ENCODE data around the gene LGR6. TPM values are rescaled to one million over a fixed set of nuclear protein-coding genes. Genes with fewer than 3 reads are reported as not detected.

The LGR6 gene
- total RNA-seq, 8 experiments from 2014 or later = 0.13 to 1.0 (median 0.35) TPM

- ATAC-seq (replicated peaks in 6 of 8) = peak in 7 of 8 experiments; percentile 28 to 66 (median 40)
- H3K27ac ChIP-seq = no peak overlapping the region
- peaks cover 4 to 15% of the 10 kb centered on the region in 2 donors for H3K4me1 ChIP-seq (replicated peaks in 1 of 2)
- 20 to 100% (median 87%) methylated on average over 1 to 7 of the region's 7 CpGs; no CpG with 5 or more reads in 4 of the 10 experiments for WGBS, 10 experiments
- in situ Hi-C loops (cut with MboI; ENCODE audit: low pct_unique_long_range_greater_than_20kb in 2 of 9, low sequenced_read_pairs in 9 of 9, unreplicated experiment in 9 of 9) = no loop called here
- no peak overlapping the region for H3K4me3 ChIP-seq
These were observed 33.6 kb downstream of the LGR6 start for GRCh38 chr1:202227053-202227672.

GRCh38 chr1:202227997-202228401 is 34.4 kb downstream of the LGR6 start:
- no peak overlapping the region for H3K27ac ChIP-seq
- no peak overlapping the region for H3K4me3 ChIP-seq
- in situ Hi-C loops (cut with MboI; ENCODE audit: low pct_unique_long_range_greater_than_20kb in 2 of 9, low sequenced_read_pairs in 9 of 9, unreplicated experiment in 9 of 9) = no loop called here
- WGBS, 10 experiments = 0 to 100% (median 80%) methylated on average over 1 to 2 of the region's 2 CpGs
- ATAC-seq (replicated peaks in 6 of 8) = no peak
- H3K4me1 ChIP-seq (replicated peaks in 1 of 2) = peaks cover 3 to 7% of the 10 kb centered on the region in 2 donors

GRCh38 chr1:202228484-202229122 is 35.0 kb downstream of the LGR6 start:
- H3K4me1 ChIP-seq (replicated peaks in 1 of 2) = peaks cover 3 to 7% of the 10 kb centered on the region in 2 donors
- H3K4me3 ChIP-seq = no peak overlapping the region
- in situ Hi-C loops (cut with MboI; ENCODE audit: low pct_unique_long_range_greater_than_20kb in 2 of 9, low sequenced_read_pairs in 9 of 9, unreplicated experiment in 9 of 9) = no loop called here
- H3K27ac ChIP-seq = no peak overlapping the region
- WGBS, 10 experiments = 84 to 100% (median 93%) methylated on average over 2 to 6 of the region's 7 CpGs; no CpG with 5 or more reads in 3 of the 10 experiments
- ATAC-seq (replicated peaks in 6 of 8) = no peak

- WGBS, 10 experiments = 20 to 100% (median 46%) methylated on average over 1 to 3 of the region's 5 CpGs; no CpG with 5 or more reads in 4 of the 10 experiments
- Histone ChIP-seq H3K4me1 (replicated peaks in 1 of 2) (peaks cover 3 to 7% of the 10 kb centered on the region in 2 donors), H3K27ac (no peak overlapping the region), H3K4me3 (no peak overlapping the region)
- peak in 5 of 8 experiments; percentile 31 to 41 (median 33) for ATAC-seq (replicated peaks in 6 of 8)
- in situ Hi-C loops (cut with MboI; ENCODE audit: low pct_unique_long_range_greater_than_20kb in 2 of 9, low sequenced_read_pairs in 9 of 9, unreplicated experiment in 9 of 9) = no loop called here
These were observed 35.8 kb downstream of the LGR6 start for GRCh38 chr1:202229376-202229775.

GRCh38 chr1:202230061-202230938 is 36.7 kb downstream of the LGR6 start:
- in situ Hi-C loops (cut with MboI; ENCODE audit: low pct_unique_long_range_greater_than_20kb in 2 of 9, low sequenced_read_pairs in 9 of 9, unreplicated experiment in 9 of 9) = no loop called here
- Histone ChIP-seq H3K4me3 (no peak overlapping the region), H3K4me1 (replicated peaks in 1 of 2) (peaks cover 3 to 7% of the 10 kb centered on the region in 2 donors), H3K27ac (no peak overlapping the region)
- ATAC-seq (replicated peaks in 6 of 8) = no peak
- WGBS, 10 experiments = 72 to 100% (median 85%) methylated on average over 1 to 8 of the region's 10 CpGs; no CpG with 5 or more reads in 5 of the 10 experiments

- Histone ChIP-seq H3K4me1 (replicated peaks in 1 of 2) (peaks cover 9 to 15% of the 10 kb centered on the region in 2 donors), H3K27ac (no peak overlapping the region), H3K4me3 (no peak overlapping the region)
- 20 to 92% (median 72%) methylated on average over 1 to 7 of the region's 8 CpGs; no CpG with 5 or more reads in 3 of the 10 experiments for WGBS, 10 experiments
- in situ Hi-C loops (cut with MboI; ENCODE audit: low pct_unique_long_range_greater_than_20kb in 2 of 9, low sequenced_read_pairs in 9 of 9, unreplicated experiment in 9 of 9) = no loop called here
- ATAC-seq (replicated peaks in 6 of 8) = peak in 2 of 8 experiments; percentile 3 to 5
These were observed 37.5 kb downstream of the LGR6 start for GRCh38 chr1:202230939-202231645.

- ATAC-seq (replicated peaks in 6 of 8) = no peak
- in situ Hi-C loops (cut with MboI; ENCODE audit: low pct_unique_long_range_greater_than_20kb in 2 of 9, low sequenced_read_pairs in 9 of 9, unreplicated experiment in 9 of 9) = no loop called here
- Histone ChIP-seq H3K4me1 (replicated peaks in 1 of 2) (peaks cover 9 to 28% of the 10 kb centered on the region in 2 donors), H3K4me3 (no peak overlapping the region), H3K27ac (no peak overlapping the region)
- WGBS, 10 experiments = 0 to 100% (median 59%) methylated on average over 1 to 4 of the region's 4 CpGs; no CpG with 5 or more reads in 3 of the 10 experiments
These were observed 39.6 kb downstream of the LGR6 start for GRCh38 chr1:202233171-202233570.

GRCh38 chr1:202233804-202234203 is 40.2 kb downstream of the LGR6 start:
- Histone ChIP-seq H3K4me1 (replicated peaks in 1 of 2) (peaks cover 9 to 28% of the 10 kb centered on the region in 2 donors), H3K4me3 (no peak overlapping the region), H3K27ac (no peak overlapping the region)
- in situ Hi-C loops (cut with MboI; ENCODE audit: low pct_unique_long_range_greater_than_20kb in 2 of 9, low sequenced_read_pairs in 9 of 9, unreplicated experiment in 9 of 9) = no loop called here
- WGBS, 10 experiments = 57 to 100% (median 94%) methylated on average over 2 of the region's 2 CpGs; no CpG with 5 or more reads in 4 of the 10 experiments
- ATAC-seq (replicated peaks in 6 of 8) = peak in 3 of 8 experiments; percentile 3 to 5 (median 5)

GRCh38 chr1:202234331-202235002 is 40.9 kb downstream of the LGR6 start:
- no peak overlapping the region for H3K27ac ChIP-seq
- WGBS, 10 experiments = 72 to 91% (median 80%) methylated on average over 1 to 3 of the region's 3 CpGs; no CpG with 5 or more reads in 5 of the 10 experiments
- in situ Hi-C loops (cut with MboI; ENCODE audit: low pct_unique_long_range_greater_than_20kb in 2 of 9, low sequenced_read_pairs in 9 of 9, unreplicated experiment in 9 of 9) = no loop called here
- ATAC-seq (replicated peaks in 6 of 8) = peak in 4 of 8 experiments; percentile 9 to 40 (median 32)
- H3K4me1 ChIP-seq (replicated peaks in 1 of 2) = peaks cover 6 to 24% of the 10 kb centered on the region in 2 donors
- H3K4me3 ChIP-seq = no peak overlapping the region

GRCh38 chr1:202235003-202235660 is 41.5 kb downstream of the LGR6 start:
- ATAC-seq (replicated peaks in 6 of 8) = no peak
- in situ Hi-C loops (cut with MboI; ENCODE audit: low pct_unique_long_range_greater_than_20kb in 2 of 9, low sequenced_read_pairs in 9 of 9, unreplicated experiment in 9 of 9) = no loop called here
- Histone ChIP-seq H3K27ac (no peak overlapping the region), H3K4me1 (replicated peaks in 1 of 2) (peaks cover 6 to 21% of the 10 kb centered on the region in 2 donors), H3K4me3 (no peak overlapping the region)
- 48 to 92% (median 85%) methylated on average over 2 to 7 of the region's 7 CpGs; no CpG with 5 or more reads in 2 of the 10 experiments for WGBS, 10 experiments

GRCh38 chr1:202235856-202236837 is 42.5 kb downstream of the LGR6 start:
- WGBS, 10 experiments = 0 to 100% (median 61%) methylated on average over 1 to 10 of the region's 19 CpGs; no CpG with 5 or more reads in 2 of the 10 experiments
- no peak overlapping the region for H3K4me3 ChIP-seq
- H3K4me1 ChIP-seq (replicated peaks in 1 of 2) = peaks cover 6 to 21% of the 10 kb centered on the region in 2 donors
- in situ Hi-C loops (cut with MboI; ENCODE audit: low pct_unique_long_range_greater_than_20kb in 2 of 9, low sequenced_read_pairs in 9 of 9, unreplicated experiment in 9 of 9) = no loop called here
- peak overlapping the region in 1 of 2 donors; percentile 1 for H3K27ac ChIP-seq
- peak; percentile 73 to 93 (median 89) for ATAC-seq (replicated peaks in 6 of 8)
